Omental fat pad (tissue), 4 donors: ENCODE measurements around the gene SPRING1. TPM values are rescaled to one million over a fixed set of nuclear protein-coding genes. Genes with fewer than 3 reads are reported as not detected.
A peak's percentile ranks its signal among the peaks of the same experiment; 100 is the strongest.

Source experiments
- ATAC-seq: fragments of 150-250 bp; one replicate; pipeline ENCODE4 v1.9.1; 2016; ENCODE audit warnings: mild to moderate bottlenecking, moderate library complexity; ENCODE audit not compliant: low FRiP score
- DNase-seq: peaks from one replicate; pipeline ENCODE4 v3.0.0-alpha.2; 2019; ENCODE audit warnings: low spot score
- total RNA-seq, 4 donors: library from RNA; depleted of rRNA; stranded (reverse); fragments of >200 nt; gene quantifications; one replicate each; pipeline ENCODE4 v1.1.0, GENCODE V29; 2016
- TF ChIP-seq, protein P1 (sequence below), 3 donors: fragments of 450-650 bp; IDR thresholded peaks; one replicate each; pipeline ENCODE4 v1.5.1; 2016 to 2017; ENCODE audit warnings: antibody characterized with exemption in 3 of 3, mild to moderate bottlenecking in 3 of 3, moderate library complexity in 2 of 3

Gene SPRING1
- total RNA-seq, 4 donors from 2014 or later: 15.3 to 30.7 (median 22.0) TPM

- ATAC-seq (peak; percentile 44), DNase-seq (no peak)
- TF ChIP-seq, protein P1, sequence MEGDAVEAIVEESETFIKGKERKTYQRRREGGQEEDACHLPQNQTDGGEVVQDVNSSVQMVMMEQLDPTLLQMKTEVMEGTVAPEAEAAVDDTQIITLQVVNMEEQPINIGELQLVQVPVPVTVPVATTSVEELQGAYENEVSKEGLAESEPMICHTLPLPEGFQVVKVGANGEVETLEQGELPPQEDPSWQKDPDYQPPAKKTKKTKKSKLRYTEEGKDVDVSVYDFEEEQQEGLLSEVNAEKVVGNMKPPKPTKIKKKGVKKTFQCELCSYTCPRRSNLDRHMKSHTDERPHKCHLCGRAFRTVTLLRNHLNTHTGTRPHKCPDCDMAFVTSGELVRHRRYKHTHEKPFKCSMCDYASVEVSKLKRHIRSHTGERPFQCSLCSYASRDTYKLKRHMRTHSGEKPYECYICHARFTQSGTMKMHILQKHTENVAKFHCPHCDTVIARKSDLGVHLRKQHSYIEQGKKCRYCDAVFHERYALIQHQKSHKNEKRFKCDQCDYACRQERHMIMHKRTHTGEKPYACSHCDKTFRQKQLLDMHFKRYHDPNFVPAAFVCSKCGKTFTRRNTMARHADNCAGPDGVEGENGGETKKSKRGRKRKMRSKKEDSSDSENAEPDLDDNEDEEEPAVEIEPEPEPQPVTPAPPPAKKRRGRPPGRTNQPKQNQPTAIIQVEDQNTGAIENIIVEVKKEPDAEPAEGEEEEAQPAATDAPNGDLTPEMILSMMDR (IDR thresholded peaks at IDR 0.05): no peak
Measured at GRCh38 chr12:116708826-116709756, 28.8 kb downstream of the SPRING1 start.

GRCh38 chr12:116707751-116708150 is 30.1 kb downstream of the SPRING1 start:
- no peak for DNase-seq
- TF ChIP-seq, protein P1 (IDR thresholded peaks at IDR 0.05): no peak
- no peak for ATAC-seq

DNA sequence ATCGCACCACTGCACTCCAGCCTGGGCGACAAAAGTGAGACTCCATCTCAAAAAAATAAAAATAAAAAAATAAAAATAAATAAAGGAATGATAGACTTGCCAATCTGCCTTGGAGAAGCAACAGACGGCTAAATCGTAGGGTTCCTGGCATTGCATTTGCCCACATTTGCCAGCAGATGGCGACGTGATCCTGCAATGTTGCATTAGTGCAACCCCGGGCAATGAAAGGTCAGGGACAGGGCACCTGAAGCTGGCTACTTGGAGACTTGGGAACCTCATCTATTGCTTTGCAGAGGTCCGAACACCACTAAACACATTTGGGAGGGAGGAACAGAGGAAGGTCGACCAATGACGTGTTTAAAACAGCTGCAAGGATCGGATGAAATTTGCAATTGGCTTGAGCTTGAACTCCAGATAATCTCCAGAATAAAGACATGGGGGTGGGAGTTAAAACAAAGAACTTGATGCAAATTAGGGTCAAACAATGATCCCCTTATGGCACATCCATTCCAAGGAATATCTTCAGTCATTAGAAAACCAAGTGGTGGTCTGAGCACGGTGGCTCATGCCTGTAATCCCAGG is 34.6 kb downstream of the SPRING1 start:
- DNase-seq: peak; percentile 41
- TF ChIP-seq, protein P1 (IDR thresholded peaks at IDR 0.05): peak in 1 of 3 donors; percentile 12
- peak; percentile 57 for ATAC-seq

GRCh38 chr12:116701432-116701831 is 36.4 kb downstream of the SPRING1 start:
- TF ChIP-seq, protein P1 (IDR thresholded peaks at IDR 0.05): no peak
- DNase-seq (no peak), ATAC-seq (no peak)

GRCh38 chr12:116700066-116700465 is 37.8 kb downstream of the SPRING1 start:
- ATAC-seq (no peak), DNase-seq (no peak)
- TF ChIP-seq, protein P1 (IDR thresholded peaks at IDR 0.05): no peak

- ATAC-seq: no peak
- TF ChIP-seq, protein P1 (IDR thresholded peaks at IDR 0.05): no peak
Measured at GRCh38 chr12:116698554-116699075, 39.3 kb downstream of the SPRING1 start.

More at GRCh38 chr12:116698554-116699075, 39.3 kb downstream of the SPRING1 start:
- no peak for DNase-seq
